Urinary bladder (tissue), 4 donors: ENCODE data around the gene MRPL41. TPM values are rescaled to one million over a fixed set of nuclear protein-coding genes. Genes with fewer than 3 reads are reported as not detected.
"Not testable (repeated sequence)": the region's sequence is repeated elsewhere in the genome, so short reads cannot be mapped to it uniquely, and the experiment has no call there.

Source experiments
- DNase-seq: peaks from one replicate; pipeline ENCODE4 v3.0.0-alpha.2; 2015; ENCODE audit errors: extremely low spot score
- H3K27ac ChIP-seq: one replicate; pipeline ENCODE4 v1.5.1; 2013; ENCODE audit warnings: low read depth, mild to moderate bottlenecking, moderate library complexity
- H3K36me3 ChIP-seq: one replicate; pipeline ENCODE4 v1.6.1; 2013; ENCODE audit warnings: mild to moderate bottlenecking, moderate library complexity; ENCODE audit not compliant: insufficient read depth
- H3K4me1 ChIP-seq: one replicate; pipeline ENCODE4 v1.6.1; 2013; ENCODE audit warnings: mild to moderate bottlenecking, moderate library complexity; ENCODE audit not compliant: insufficient read depth
- H3K4me3 ChIP-seq: one replicate; pipeline ENCODE4 v1.5.1; 2013; ENCODE audit warnings: low read depth, low read length
- WGBS: extraction: QIAGEN DNeasy Blood & Tissue Kit; methylation state at CpG from one replicate; pipeline ENCODE4 v1.1.7; 2013; 5-methylcytosine and 5-hydroxymethylcytosine counted together
- polyA plus RNA-seq: library from polyadenylated mRNA; stranded (reverse); fragments of 200-250 nt; gene quantifications from one replicate; pipeline ENCODE4 v1.2.3, GENCODE V29; 2013
- total RNA-seq: library from RNA; depleted of rRNA; stranded (reverse); fragments of >200 nt; gene quantifications from one replicate; pipeline ENCODE4 v1.2.3, GENCODE V29; 2014
- donor health status: healthy with polysubstance abuse.
- donor health status: healthy.

MRPL41 gene
- total and polyA plus RNA-seq, 2 donors, result 16.7 to 74.9 TPM

DNA sequence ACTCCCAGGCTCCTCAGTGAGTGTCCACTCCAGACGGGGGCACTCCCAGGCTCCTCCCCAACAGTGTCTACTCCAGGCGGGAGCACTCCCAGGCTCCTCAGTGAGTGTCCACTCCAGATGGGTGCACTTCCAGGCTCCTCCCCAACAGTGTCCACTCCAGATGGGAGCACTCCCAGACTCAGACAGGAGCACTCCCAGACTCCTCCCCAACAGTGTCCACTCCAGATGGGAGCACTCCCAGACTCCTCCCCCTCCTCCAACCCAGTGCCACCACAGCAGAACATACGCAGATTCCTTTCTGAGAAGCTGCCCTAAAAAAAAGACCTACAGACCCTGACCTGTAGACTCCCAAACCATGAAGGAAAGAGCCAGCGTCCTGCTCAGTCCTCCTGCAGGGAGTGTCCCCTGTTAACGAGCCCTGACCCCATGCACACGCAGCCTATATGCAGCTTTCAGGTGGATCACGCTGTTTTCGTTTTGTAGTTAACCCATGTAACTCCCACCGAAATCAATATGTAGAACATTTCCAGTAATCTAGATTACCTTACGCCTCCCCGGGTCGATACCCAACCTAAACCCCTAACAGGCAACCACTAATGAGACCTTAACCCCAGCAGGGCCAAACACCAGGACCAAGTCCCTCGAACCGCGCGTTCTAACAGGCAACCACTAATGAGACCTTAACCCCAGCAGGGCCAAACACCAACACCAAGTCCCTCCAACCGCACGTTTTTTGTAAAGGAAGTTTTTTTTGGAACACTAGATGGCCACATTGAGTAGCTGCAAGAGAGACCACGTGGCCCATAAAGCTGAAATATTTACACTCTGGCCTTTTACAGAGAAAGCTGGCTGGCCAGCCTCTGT is 17.2 kb upstream of the MRPL41 start:
- 41% methylated on average over 19 of the region's 19 CpGs for WGBS
- DNase-seq, result peak; percentile 48
- H3K4me3 ChIP-seq, result no peak overlapping the region

DNA sequence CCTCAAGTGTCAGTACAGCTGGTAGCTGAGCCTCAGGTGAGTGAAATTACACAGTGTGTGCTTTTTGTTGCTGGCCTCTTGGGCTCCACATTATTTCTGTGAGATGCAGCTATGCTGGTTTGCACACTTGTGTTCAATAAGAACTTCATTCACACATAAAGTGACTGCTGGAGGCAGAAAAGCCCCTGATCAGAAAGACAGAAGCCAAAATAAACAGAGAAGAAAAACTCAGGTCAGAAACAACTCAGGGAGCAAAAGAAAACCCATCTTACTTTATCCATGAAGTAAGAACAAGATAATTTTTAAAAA is 16.6 kb upstream of the MRPL41 start:
- no peak overlapping the region for H3K27ac ChIP-seq

More for the DNA sequence above, 17.2 kb upstream of the MRPL41 start:
- no peaks in the 10 kb centered on the region for H3K4me1 ChIP-seq
- no peak overlapping the region for H3K27ac ChIP-seq
- H3K36me3 ChIP-seq, result no peaks in the 10 kb centered on the region

DNA sequence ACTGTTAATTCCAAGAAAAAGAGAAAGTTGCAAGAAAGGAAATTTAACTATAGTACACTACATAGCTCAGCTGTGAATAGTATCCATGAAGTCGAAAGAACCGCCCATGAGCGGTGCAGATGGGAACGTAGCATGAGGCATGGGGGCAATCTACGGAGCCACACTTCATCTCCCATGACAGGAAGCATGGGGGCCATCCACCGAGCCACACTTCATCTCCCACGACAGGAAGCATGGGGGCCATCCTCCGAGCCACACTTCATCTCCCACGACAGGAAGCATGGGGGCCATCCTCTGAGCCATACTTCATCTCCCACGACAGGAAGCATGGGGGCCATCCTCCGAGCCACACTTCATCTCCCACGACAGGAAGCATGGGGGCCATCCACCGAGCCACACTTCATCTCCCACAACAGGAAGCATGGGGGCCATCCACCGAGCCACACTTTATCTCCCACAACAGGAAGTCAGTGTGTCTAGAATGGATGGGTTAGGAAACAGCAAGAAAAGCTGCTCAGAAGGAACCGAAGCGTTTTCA is 15.0 kb upstream of the MRPL41 start:
- not testable (repeated sequence) for H3K4me1 ChIP-seq, H3K4me3 ChIP-seq, H3K36me3 ChIP-seq, H3K27ac ChIP-seq, DNase-seq
- WGBS, result 79% methylated on average over 16 of the region's 16 CpGs

More for the DNA sequence above, 16.6 kb upstream of the MRPL41 start:
- no peak for DNase-seq
- Histone ChIP-seq H3K4me3 (no peak overlapping the region), H3K4me1 (no peaks in the 10 kb centered on the region), H3K36me3 (no peaks in the 10 kb centered on the region)

DNA sequence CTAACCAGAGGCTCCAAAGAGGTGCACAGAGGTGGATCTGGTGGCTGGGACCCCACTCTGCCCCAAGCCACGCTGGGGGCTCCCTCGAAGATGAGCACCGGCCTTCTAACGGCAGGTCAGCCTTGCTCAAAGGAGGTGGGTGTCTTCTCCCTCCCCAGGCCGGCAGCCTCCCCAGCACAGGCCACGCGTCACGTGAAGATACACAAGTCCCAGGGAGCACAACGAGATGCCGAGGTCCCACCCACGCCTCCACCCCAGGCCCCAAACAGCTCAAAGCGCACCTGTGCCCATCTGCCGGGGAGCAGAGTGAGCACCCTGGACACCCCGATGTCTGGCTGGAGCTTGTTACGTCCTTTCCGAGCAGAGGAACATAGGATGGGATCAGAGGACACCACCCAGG is 13.6 kb upstream of the MRPL41 start:
- 97% methylated on average over 16 of the region's 16 CpGs for WGBS
- Histone ChIP-seq H3K4me3 (no peak overlapping the region), H3K4me1 (no peaks in the 10 kb centered on the region), H3K36me3 (peaks cover 4% of the 10 kb centered on the region), H3K27ac (no peak overlapping the region)
- DNase-seq, result no peak

DNA sequence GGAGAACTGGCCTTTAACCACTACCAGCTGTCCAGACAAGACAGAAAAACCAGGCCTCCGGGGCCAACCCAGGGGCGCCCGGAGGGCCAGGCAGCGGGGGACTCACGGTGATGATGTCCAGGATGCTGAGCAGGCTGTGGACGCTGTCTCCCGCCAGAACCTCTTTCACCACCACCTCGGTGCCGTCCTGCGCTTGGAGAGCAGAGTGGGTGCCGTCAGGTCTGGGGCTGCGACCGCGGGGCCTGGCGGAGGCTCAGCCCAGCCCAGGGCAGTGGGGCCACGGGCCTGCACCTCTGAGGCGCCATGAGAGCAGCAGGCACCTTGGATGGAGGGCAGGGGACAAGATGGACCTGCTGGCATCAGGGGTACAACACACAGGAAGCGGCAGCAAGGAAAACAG is 11.1 kb upstream of the MRPL41 start:
- WGBS, result 82% methylated on average over 18 of the region's 18 CpGs
- Histone ChIP-seq H3K4me1 (no peaks in the 10 kb centered on the region), H3K36me3 (peaks cover 4% of the 10 kb centered on the region), H3K27ac (no peak overlapping the region), H3K4me3 (no peak overlapping the region)
- DNase-seq, result no peak

GRCh38 chr9:137542486-137542885 is 9.2 kb upstream of the MRPL41 start:
- Histone ChIP-seq H3K36me3 (peaks cover 4% of the 10 kb centered on the region), H3K4me1 (no peaks in the 10 kb centered on the region), H3K27ac (no peak overlapping the region), H3K4me3 (no peak overlapping the region)
- DNase-seq, result no peak
- WGBS, result 93% methylated on average over 20 of the region's 20 CpGs

- WGBS, result 94% methylated on average over 25 of the region's 25 CpGs
- no peak overlapping the region for H3K27ac ChIP-seq
- no peak for DNase-seq
- H3K4me3 ChIP-seq, result no peak overlapping the region
- peaks cover 4% of the 10 kb centered on the region for H3K36me3 ChIP-seq
- H3K4me1 ChIP-seq, result no peaks in the 10 kb centered on the region
These were observed 8.3 kb upstream of the MRPL41 start for GRCh38 chr9:137543237-137543963.

DNA sequence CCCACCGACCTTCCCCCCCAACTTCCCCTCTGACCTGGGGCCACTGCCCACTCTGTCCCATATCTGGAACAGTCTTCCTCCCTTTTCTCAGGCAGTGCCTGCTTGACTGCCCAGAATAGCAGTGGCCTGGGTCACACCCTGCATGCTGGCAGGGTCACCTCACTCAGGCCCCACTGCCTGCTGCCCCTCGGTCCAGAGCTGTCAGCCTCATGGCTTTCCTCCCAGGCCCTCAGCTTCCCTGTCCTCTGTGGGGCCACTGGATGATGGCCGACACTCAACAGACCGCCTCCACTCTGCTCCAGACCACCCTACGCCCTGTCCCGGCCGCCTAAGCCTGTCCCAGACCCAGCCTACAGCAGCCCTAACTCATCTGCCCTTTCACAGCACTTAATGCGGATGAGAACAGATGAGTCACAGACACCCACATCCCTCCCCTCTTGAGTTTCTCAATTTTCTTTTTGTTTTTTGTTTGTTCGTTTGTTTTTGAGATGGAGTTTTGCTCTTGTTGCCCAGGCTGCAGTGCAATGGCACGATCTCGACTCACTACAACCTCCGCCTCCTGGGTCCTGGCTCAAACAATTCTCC is 7.4 kb upstream of the MRPL41 start:
- Histone ChIP-seq H3K4me3 (no peak overlapping the region), H3K4me1 (no peaks in the 10 kb centered on the region), H3K27ac (no peak overlapping the region), H3K36me3 (peaks cover 4% of the 10 kb centered on the region)
- WGBS, result 80% methylated on average over 12 of the region's 12 CpGs
- no peak for DNase-seq

GRCh38 chr9:137545123-137545522 is 6.6 kb upstream of the MRPL41 start:
- Histone ChIP-seq H3K4me3 (no peak overlapping the region), H3K27ac (no peak overlapping the region), H3K4me1 (no peaks in the 10 kb centered on the region), H3K36me3 (peaks cover 4% of the 10 kb centered on the region)
- 75% methylated on average over 10 of the region's 10 CpGs for WGBS
- no peak for DNase-seq

- WGBS, result 88% methylated on average over 23 of the region's 23 CpGs
- Histone ChIP-seq H3K4me1 (no peaks in the 10 kb centered on the region), H3K4me3 (no peak overlapping the region), H3K27ac (no peak overlapping the region), H3K36me3 (no peaks in the 10 kb centered on the region)
- DNase-seq, result no peak
These were observed 3.8 kb upstream of the MRPL41 start for GRCh38 chr9:137547687-137548543.

DNA sequence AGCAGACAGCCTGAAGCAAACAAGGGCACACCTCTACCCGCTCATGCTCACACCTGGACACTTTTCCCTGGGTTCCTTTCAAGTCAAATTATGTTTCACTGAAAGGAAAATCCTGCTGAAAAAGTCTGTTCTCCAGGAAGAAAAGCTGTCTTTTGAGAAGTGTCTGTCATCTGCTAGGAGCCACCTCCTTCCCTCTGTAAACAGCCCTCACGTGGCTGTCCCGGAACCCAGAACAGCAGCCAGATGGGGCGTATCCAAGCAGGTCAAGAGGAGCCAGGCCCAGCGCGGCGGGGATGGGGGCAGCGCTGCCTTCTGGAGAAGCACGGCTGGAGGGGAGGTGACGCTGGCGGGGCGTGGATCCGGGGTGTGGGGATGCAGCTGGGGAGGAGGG is 1.5 kb upstream of the MRPL41 start, which contains the start of gene PNPLA7:
TSS of gene PNPLA7 (minus strand) at position 172 of the 391 bp plus-strand sequence. CDS start 205 bp downstream, outside the sequence.
- Histone ChIP-seq H3K36me3 (no peaks in the 10 kb centered on the region), H3K4me1 (no peaks in the 10 kb centered on the region), H3K4me3 (peak within 1 kb of the TSS; percentile 76), H3K27ac (peak within 1 kb of the TSS; percentile 90)
- WGBS, result 6% methylated on average over 13 of the region's 13 CpGs
- peak; percentile 66 for DNase-seq

DNA sequence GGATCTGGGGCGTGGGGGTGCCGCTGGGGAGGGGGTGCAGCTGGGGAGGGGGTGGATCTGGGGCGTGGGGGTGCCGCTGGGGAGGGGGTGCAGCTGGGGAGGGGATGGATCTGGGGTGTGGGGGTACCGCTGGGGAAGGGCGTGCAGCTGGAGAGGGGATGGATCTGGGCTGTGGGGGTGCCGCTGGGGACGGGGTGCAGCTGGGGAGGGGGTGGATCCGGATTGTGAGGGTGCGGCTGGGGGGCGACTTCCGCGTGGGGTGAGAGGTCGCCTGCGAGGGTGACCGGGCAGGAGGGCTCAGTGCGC is 768 bp upstream of the MRPL41 start:
- Histone ChIP-seq H3K27ac (peak overlapping the region; percentile 90), H3K4me3 (peak overlapping the region; percentile 76)
- not testable (repeated sequence) for H3K36me3 ChIP-seq, DNase-seq, H3K4me1 ChIP-seq
- under 1% methylated on average over 17 of the region's 17 CpGs for WGBS
